GM12891 (cell line): ENCODE data around the gene TTYH1.
"Not testable (repeated sequence)": the region's sequence is repeated elsewhere in the genome, so short reads cannot be mapped to it uniquely, and the experiment has no call there.

ENCODE experiments used
- DNase-seq: peaks from one replicate; pipeline ENCODE4 v3.0.0; 2011; ENCODE audit warnings: low spot score; ENCODE audit not compliant: insufficient read length
- FAIRE-seq: peaks from 2 replicates; lab custom pipeline; 2011; peaks lifted over from hg19 to GRCh38; lab: Jason Lieb, UNC
- PAX5 ChIP-seq: IDR thresholded peaks from 2 replicates; pipeline ENCODE4 v1.6.1; 2011; ENCODE audit warnings: low read length, moderate library complexity, mild to moderate bottlenecking; ENCODE audit not compliant: insufficient read depth, severe bottlenecking
- POLR2A ChIP-seq: IDR thresholded peaks from 2 replicates; pipeline ENCODE4 v1.6.1; 2011; ENCODE audit warnings: low read depth, low read length, control low read depth
- POLR2AphosphoS5 ChIP-seq: IDR thresholded peaks from 2 replicates; pipeline ENCODE4 v1.6.1; 2011; ENCODE audit warnings: low read depth, low read length, control low read depth
- POU2F2 ChIP-seq: IDR thresholded peaks from 2 replicates; pipeline ENCODE4 v1.6.1; 2011; ENCODE audit warnings: low read depth, mild to moderate bottlenecking, control low read depth, low read length, moderate library complexity
- SPI1 ChIP-seq: IDR thresholded peaks from 2 replicates; pipeline ENCODE4 v1.6.1; 2011; ENCODE audit warnings: low read depth, low read length, control low read depth
- TAF1 ChIP-seq: IDR thresholded peaks from 2 replicates; pipeline ENCODE4 v1.6.1; 2011; ENCODE audit warnings: low read depth, low read length, control low read depth

TTYH1 gene

GRCh38 chr19:54436628-54437252 lies 21.5 kb downstream of the TTYH1 start:
- FAIRE-seq: no peak
- no peak for DNase-seq
- no peak for TF ChIP-seq PAX5
- no peak for TF ChIP-seq POLR2AphosphoS5
- no peak for TF ChIP-seq SPI1
- no peak for TF ChIP-seq POLR2A
- TF ChIP-seq TAF1: no peak
- TF ChIP-seq POU2F2: no peak

- FAIRE-seq: no peak
These were observed 24.0 kb downstream of the TTYH1 start for GRCh38 chr19:54439174-54439851.

DNA sequence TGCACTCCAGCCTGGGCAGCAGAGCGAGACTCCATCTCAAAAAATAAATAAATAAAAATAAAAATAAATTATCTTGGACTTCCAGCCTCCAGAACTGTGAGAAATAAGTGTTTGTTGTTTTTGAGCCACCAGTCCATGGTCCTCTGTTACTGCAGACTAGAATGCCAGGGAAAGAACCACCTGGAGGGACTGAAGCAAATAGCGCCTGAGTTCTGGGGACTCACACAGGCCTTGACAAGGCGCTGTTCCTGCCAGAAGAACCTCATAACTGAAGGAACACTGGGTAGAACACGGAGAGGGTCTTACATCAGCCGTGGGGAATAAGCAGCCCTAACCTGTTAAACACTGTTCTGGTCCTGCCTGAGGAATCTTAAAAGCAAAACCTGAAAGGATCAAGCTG lies 25.4 kb downstream of the TTYH1 start:
- DNase-seq: no peak
- no peak for FAIRE-seq
- TF ChIP-seq TAF1: no peak
- no peak for TF ChIP-seq POLR2AphosphoS5
- TF ChIP-seq POLR2A: no peak

More at GRCh38 chr19:54439174-54439851, 24.0 kb downstream of the TTYH1 start:
- DNase-seq: no peak
- TF ChIP-seq TAF1 (no peak), PAX5 (no peak), POU2F2 (no peak), POLR2A (no peak), POLR2AphosphoS5 (no peak), SPI1 (no peak)

DNA sequence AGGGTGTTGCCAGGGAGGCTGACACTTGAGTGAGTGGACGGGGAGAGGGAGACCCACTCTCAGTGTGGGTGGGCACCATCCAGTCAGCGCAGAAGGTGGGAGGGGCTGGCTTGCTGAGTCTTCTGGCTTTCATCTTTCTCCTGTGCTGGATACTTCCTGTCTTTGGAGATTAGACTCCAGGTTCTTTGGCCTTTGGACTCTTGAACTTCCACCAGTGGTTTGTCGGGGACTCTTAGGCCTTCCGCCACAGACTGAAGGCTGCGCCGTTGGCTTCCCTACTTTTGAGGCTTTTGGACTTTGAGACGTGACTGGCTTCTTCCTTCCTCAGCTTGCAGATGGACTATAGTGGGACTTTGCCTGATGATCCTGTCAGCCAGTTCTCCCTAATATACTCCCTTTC lies 29.5 kb downstream of the TTYH1 start:
- DNase-seq (no peak), FAIRE-seq (no peak)
- TF ChIP-seq TAF1: no peak
- TF ChIP-seq POLR2AphosphoS5: no peak
- TF ChIP-seq POU2F2: no peak

DNA sequence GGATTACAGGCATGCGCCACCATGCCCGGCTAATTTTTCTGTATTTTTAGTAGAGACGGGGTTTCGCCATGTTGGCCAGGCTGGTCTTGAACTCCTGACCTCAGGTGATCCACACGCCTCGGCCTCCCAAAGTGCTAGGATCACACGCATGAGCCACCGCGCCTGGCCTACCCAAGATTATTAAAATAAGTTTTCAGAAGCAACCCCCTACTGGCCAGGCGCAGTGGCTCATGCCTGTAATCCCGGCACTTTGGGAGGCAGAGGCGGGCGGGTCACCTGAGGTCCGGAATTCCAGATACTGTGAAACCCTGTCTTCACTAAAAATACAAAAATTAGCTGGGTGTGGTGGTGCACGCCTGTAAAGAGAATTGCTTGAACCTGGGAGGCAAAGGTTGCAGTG lies 31.1 kb downstream of the TTYH1 start:
- FAIRE-seq, DNase-seq: not testable (repeated sequence)

DNA sequence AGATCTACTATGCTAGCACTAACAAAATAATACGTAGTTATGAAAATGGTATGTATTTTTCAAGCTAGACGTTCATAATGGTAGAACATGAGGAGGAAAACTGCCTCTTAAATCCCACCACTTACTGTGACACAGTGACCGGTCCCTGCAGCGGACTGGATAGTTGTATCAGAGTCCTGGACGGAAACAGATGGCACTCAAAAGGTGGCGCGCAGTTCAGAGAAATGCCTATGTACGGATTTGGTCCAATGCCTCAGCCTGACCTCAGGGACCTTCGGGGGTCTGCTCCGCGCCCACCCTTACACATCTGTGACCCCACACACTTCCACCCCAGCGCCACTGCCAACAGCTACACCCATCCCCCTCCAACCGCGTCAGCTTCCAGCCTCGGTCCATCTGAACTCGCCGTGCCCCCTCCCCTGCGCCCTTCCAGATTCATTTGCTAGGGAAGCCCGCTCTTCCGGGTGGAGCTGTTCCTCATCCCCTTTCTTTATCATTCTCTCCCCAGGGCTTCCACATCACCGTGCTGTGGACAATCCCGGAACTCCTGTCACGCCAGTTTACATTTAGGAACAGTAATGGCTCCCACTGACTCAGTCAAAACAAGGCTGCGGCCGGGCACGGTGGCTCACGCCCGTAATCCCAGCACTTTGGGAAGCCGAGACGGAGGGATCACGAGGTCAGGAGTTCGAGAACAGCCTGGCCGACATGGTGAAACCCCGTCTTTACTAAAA lies 32.9 kb downstream of the TTYH1 start:
- no peak for TF ChIP-seq PAX5
- no peak for TF ChIP-seq POLR2AphosphoS5
- no peak for TF ChIP-seq POU2F2
- TF ChIP-seq SPI1: no peak
- TF ChIP-seq POLR2A: no peak
- no peak for DNase-seq
- FAIRE-seq: no peak

- TF ChIP-seq POU2F2: peak; percentile 80
- peak; percentile 91 for TF ChIP-seq POLR2A
- peak; percentile 52 for TF ChIP-seq SPI1
- TF ChIP-seq POLR2AphosphoS5: peak; percentile 97
- no peak for TF ChIP-seq PAX5
- peak; percentile 80 for TF ChIP-seq TAF1
- DNase-seq (peak; percentile 95), FAIRE-seq (peak; percentile 100)
These were observed 33.8 kb downstream of the TTYH1 start, which contains the start of gene LENG8 for GRCh38 chr19:54448774-54449700. Gene LENG8, plus strand, starts transcription at chr19:54449199. Its CDS starts 2,146 bp downstream, at chr19:54451345.

DNA sequence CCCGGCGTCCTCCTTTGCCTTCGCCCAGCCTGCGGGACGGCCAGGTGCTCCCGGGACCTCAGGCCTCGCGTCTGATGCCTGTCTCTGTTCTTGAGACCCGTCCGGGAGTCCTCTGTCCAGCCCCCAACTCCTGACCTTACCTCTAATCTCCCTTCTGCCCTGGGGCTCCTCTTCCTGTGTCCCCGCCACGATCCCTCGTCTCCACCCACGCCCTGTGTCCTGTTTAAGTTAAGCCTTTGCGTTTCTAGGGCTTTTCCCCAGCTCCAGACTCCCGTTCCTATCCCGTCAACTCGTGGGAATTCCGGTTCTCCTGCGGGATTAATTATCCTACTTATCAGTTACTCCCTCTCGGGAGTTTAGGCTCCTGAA lies 34.4 kb downstream of the TTYH1 start:
- FAIRE-seq: no peak

GRCh38 chr19:54451331-54451871 lies 36.1 kb downstream of the TTYH1 start:
- FAIRE-seq (no peak), DNase-seq (no peak)
- TF ChIP-seq POLR2AphosphoS5: no peak
- TF ChIP-seq POLR2A: no peak

More for the DNA sequence above, 34.4 kb downstream of the TTYH1 start:
- TF ChIP-seq PAX5: no peak
- TF ChIP-seq POU2F2: no peak
- TF ChIP-seq POLR2AphosphoS5: no peak
- no peak for TF ChIP-seq POLR2A
- TF ChIP-seq TAF1: no peak
- TF ChIP-seq SPI1: no peak
- no peak for DNase-seq
